OCI-LY1 (cell line): ENCODE results near the gene POTEF.
"Not testable (repeated sequence)": the region's sequence is repeated elsewhere in the genome, so short reads cannot be mapped to it uniquely, and the experiment has no call there.

Experiments used
- EZH2 ChIP-seq: fragments of 200-600 bp; sonication (generic), shearing (Covaris generic); IDR thresholded peaks from 2 replicates; pipeline ENCODE4 v1.8.0; 2017; ENCODE audit warnings: borderline replicate concordance, mixed run types, mild to moderate bottlenecking, antibody characterized with exemption, low read length, moderate library complexity, mixed read lengths
- TF ChIP-seq, protein P1 (sequence below): fragments of 200-600 bp; sonication (generic), shearing (Covaris generic); IDR thresholded peaks from 2 replicates; pipeline ENCODE4 v1.5.1; 2017; ENCODE audit warnings: mild to moderate bottlenecking, antibody characterized with exemption, low read length, moderate library complexity, mixed read lengths

DNA sequence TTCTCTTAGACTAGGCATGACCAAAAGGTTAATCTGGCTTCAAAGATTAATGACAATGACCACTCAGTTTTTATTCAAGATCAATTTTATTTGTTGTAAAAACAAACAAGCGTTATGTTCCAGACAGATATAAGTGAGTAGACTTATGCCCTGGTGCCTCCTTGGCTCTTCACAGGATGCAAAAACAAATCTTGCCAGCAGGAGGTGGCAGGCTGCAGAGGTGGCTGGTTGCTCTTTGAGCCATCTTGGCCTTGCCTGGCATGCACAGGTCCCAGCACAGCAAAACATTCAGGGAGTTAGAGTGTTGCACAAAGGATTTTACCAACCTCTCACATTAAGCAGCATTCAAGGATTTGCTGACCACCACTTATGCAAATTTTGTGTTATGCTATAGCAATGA, 103.1 kb downstream of the POTEF start:
- TF ChIP-seq, protein P1, sequence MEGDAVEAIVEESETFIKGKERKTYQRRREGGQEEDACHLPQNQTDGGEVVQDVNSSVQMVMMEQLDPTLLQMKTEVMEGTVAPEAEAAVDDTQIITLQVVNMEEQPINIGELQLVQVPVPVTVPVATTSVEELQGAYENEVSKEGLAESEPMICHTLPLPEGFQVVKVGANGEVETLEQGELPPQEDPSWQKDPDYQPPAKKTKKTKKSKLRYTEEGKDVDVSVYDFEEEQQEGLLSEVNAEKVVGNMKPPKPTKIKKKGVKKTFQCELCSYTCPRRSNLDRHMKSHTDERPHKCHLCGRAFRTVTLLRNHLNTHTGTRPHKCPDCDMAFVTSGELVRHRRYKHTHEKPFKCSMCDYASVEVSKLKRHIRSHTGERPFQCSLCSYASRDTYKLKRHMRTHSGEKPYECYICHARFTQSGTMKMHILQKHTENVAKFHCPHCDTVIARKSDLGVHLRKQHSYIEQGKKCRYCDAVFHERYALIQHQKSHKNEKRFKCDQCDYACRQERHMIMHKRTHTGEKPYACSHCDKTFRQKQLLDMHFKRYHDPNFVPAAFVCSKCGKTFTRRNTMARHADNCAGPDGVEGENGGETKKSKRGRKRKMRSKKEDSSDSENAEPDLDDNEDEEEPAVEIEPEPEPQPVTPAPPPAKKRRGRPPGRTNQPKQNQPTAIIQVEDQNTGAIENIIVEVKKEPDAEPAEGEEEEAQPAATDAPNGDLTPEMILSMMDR: not testable (repeated sequence)
- not testable (repeated sequence) for TF ChIP-seq EZH2
